GM18498 (cell line): ENCODE results near the gene B3GNT5.

Experiments used
- ATAC-seq: cut with Tn5 transposase; IDR thresholded peaks from one replicate; pipeline ENCODE4 v1.9.1; 2021; ENCODE audit warnings: mild to moderate bottlenecking, moderate library complexity; ENCODE audit not compliant: unreplicated experiment

The B3GNT5 gene

DNA sequence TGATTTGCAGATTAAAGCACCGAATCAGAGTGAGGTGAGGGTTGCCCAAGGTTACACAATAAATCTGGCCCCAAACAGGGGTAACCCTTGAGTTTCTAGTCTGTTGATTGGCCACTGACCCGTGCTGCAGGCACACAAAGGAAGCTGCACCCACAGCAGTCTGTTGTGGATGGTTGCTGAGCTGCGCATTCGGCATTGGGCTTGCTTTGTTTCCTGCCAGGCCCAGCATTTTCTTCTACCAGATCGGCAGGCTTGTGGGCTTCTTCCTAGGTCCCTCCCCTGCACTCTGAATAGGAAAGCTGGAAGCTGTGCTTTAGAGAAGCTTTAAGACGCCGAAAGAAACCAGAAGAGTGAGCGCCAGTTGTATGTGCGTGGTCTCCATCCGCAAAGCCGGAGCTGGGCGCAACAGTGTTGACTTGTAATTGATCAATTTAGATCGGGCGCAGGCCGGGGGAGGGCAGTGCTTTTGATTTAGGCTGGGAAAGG is 12.1 kb downstream of the B3GNT5 start:
- no peak for ATAC-seq

DNA sequence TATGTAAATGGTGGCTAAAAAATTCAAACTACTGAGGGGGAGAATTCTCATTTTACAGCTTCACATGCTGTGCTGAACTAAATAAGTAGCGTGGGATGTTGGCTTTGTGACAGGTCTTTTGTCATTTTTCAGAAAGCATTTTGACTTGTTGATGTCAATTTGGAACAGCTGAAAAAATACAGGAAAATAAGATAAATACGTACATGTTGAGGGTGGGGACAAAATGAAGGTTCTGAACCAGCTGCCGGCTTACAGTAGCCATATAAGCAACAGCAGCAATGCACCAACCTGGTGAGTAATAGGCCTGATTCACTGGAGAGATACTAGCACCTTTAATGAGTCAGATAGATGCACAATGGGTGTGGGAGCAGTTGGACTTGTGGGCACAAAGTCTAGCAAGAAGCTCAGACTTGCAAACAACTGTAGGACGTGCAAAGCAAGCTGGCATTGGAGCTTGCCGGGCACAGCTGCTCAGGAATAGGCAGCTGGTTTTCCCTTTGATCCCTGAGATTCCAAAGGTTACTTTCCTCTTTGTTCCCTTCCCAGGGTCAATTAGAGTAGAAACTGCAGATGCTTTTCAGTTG is 12.9 kb downstream of the B3GNT5 start:
- ATAC-seq = no peak

DNA sequence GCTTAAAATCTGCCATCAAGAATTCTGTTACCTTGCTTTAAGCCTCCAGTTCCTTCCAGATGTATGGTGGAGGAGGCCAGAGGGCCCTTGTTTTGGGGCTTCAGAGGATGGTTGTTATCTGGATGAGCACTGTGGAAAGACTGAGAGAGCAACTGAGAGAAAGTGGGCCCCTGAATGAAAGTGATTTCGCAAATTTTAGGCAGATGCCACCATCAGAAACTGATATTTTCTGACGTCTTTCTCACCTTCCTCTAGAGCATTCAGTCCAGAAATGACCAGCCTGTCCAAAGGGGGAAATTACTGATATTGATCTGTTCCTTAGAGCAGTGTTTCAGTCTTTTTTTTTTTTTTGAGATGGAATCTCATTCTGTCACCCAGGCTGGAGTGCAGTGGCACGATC is 13.4 kb downstream of the B3GNT5 start:
- no peak for ATAC-seq

DNA sequence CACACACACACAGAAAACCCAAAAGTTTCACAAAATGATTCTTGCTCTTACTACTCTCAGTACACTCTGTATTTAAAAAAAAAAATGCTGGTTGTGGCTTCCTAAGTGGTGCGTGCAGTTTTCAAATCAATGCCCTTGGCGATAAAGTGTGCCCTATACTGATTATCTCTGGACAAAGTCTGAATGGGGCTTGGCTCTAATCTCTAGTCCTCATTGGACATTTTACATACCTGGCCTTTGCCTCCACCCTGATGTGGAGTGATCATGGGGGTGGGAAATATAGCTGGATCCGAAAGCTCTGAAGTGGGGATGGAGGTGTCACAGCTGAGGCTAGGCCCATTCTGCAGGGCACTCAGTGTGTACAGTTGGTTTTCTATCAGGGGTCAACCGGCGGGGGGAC is 14.1 kb downstream of the B3GNT5 start:
- ATAC-seq = no peak

DNA sequence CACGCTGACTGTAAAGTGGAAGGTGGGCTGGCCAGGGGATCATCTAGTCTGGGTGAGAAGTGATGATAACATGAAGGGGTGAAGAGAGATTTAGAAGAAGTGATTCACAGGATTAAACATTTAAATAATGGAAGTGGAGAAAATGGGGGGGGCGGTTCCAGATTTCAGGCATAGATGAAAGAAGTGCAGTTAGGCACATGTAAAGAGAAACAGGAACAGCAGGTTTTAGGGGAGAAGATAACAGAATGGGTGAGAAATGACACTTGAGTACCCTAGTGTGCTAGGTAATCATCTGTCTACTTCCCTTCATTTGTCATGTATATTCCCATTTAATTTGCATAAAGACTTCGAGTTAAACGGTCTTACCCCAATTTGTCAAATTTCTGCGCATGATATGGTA is 15.3 kb downstream of the B3GNT5 start:
- ATAC-seq = no peak

DNA sequence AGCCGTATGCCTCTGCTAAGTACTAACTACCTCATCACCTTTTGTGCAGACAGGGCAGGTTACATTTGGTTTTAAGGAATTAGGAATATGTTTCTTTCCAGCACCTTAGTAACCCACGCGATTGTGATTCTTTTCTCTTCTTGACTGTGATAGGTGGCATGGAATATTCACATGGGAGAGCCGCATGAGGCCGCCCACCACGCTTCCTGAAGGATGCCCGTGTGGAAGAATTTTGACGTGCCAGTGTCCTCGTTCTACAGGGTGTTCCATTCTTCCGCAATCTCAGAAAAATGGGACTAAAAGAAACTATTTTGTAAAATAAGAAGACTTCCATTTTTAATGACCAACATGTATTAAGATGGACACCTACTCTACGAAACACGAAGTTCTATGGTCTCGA is 16.3 kb downstream of the B3GNT5 start:
- no peak for ATAC-seq

DNA sequence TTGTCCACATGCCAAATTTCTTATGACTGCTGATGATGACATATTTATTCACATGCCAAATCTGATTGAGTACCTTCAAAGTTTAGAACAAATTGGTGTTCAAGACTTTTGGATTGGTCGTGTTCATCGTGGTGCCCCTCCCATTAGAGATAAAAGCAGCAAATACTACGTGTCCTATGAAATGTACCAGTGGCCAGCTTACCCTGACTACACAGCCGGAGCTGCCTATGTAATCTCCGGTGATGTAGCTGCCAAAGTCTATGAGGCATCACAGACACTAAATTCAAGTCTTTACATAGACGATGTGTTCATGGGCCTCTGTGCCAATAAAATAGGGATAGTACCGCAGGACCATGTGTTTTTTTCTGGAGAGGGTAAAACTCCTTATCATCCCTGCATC is 17.3 kb downstream of the B3GNT5 start:
- ATAC-seq = no peak

DNA sequence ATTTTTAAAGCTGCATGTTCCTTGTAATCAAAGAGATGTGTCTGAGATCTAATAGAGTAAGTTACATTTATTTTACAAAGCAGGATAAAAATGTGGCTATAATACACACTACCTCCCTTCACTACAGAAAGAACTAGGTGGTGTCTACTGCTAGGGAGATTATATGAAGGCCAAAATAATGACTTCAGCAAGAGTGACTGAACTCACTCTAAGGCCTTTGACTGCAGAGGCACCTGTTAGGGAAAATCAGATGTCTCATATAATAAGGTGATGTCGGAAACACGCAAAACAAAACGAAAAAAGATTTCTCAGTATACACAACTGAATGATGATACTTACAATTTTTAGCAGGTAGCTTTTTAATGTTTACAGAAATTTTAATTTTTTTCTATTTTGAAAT is 19.1 kb downstream of the B3GNT5 start:
- ATAC-seq = no peak

DNA sequence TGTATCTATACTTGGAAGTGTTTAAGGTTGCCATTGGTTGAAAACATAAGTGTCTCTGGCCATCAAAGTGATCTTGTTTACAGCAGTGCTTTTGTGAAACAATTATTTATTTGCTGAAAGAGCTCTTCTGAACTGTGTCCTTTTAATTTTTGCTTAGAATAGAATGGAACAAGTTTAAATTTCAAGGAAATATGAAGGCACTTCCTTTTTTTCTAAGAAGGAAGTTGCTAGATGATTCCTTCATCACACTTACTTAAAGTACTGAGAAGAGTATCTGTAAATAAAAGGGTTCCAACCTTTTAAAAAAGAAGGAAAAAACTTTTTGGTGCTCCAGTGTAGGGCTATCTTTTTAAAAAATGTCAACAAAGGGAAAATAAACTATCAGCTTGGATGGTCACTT is 19.7 kb downstream of the B3GNT5 start:
- ATAC-seq = no peak

DNA sequence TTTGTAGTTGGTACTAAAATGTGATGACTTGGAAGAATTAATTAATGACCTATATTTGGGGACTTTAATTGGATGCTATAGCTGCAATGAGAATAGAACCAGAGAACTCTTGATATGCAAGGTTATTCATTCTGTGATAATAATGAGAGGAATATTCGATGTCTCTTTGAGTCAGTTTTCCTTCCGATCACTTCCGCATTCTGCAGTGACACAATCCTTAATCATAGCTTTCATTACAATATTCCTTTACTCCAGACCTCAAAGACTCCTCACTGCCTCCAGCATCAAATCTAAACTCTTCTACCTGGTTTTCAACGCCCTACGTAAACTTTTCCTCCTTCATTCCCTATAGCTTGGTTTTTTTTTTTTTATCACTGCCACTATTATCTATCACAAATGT is 21.6 kb downstream of the B3GNT5 start:
- no peak for ATAC-seq

DNA sequence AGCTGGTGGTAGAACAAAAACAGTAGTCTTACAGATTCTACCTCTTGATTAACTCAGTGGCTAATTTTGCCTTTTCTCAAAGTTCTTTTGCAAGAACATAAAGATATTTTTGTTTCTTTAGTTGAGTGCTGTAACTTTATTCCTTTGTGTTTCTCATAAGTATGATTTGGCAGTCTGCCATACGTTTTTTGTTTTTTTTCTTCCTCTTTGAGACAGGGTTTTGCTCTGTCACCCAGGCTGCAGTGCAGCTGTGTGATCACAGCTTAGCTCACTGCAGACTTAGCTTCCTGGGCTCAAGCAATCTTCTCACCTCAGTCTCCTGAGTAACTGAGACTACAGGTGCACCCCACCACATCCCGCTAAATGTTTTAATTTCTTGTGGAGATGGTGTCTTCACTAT is 22.4 kb downstream of the B3GNT5 start:
- ATAC-seq = no peak

DNA sequence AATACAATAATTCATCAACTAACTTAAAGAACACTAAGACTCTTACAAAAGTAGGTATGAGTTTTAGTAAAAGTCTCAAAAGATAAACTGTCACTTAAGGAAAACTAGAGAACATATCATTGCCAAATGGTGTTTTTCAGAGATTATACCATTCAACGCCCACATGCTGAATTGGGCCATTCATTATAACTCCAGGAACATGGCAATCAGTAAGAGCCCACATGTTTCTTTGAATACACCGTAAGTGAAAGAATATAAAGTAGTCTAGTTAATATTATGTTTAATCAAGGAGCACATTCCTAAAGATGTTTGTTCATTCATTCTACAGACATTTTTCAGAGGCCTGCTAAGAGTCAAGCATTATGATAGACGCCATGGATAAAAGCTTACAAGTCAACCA is 22.9 kb downstream of the B3GNT5 start:
- ATAC-seq = no peak

DNA sequence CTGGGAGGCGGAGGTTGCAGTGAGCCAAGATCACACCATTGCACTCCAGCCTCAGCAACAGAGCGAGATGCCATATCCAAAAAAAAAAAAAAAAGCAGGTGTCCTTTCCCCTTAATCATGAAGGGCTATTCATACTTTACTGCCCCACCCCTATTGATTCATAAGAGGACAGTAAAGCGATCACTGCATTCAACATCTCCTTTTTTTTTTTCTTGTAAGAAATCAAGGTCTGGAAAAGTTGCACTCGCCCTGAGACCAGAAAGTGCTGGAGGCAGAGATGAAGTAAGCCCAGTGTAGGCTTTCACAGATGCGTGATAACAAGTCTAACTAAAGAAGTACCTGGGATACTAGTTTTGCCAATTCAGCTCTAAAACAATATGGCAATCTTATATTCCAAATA is 24.2 kb downstream of the B3GNT5 start:
- no peak for ATAC-seq

DNA sequence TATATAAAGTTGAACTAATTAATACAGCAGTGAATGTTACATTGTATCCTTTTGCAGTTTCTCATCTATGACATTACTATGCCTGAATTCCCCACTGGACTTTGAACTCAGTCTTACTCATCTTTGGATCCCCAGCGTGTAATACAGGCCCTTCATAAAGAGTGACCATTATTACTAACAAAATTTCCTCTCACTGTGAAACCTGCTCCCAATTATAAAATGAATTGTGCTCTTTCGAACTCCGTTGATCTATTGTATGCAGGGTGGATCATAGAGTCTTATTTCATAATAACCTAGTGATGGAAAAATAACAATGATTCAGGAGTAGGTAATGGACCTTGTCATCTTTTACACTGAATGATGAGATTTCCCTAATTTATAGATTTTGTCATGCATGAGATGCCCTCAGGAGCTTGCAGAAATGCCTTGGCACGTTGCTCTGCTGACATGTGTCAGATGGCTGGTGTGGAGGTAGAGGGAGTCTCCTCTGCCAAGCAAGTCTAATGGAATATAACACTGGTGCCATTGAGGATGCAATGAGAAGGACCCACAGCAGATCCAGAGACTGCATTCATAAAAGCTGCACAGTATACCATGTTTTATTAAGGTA is 25.5 kb downstream of the B3GNT5 start:
- no peak for ATAC-seq

DNA sequence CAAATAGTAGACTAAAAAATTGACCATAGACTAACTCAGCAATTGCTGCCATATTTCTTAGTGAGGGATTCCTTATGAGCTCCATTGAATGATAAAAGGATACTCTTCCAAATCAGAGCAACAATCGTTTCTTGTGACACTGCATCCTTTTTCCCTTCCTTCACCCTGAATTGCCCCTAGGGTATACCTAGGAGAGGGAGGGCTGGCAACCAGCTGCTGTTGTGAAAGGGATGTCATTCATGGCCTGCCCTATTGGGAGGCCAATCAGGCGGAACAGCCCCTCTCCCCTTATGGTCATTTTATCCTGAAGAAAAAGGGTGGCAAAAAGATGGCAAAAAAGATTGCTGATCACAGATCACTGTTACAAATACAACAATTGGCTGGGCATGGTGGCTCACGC is 26.3 kb downstream of the B3GNT5 start:
- no peak for ATAC-seq

DNA sequence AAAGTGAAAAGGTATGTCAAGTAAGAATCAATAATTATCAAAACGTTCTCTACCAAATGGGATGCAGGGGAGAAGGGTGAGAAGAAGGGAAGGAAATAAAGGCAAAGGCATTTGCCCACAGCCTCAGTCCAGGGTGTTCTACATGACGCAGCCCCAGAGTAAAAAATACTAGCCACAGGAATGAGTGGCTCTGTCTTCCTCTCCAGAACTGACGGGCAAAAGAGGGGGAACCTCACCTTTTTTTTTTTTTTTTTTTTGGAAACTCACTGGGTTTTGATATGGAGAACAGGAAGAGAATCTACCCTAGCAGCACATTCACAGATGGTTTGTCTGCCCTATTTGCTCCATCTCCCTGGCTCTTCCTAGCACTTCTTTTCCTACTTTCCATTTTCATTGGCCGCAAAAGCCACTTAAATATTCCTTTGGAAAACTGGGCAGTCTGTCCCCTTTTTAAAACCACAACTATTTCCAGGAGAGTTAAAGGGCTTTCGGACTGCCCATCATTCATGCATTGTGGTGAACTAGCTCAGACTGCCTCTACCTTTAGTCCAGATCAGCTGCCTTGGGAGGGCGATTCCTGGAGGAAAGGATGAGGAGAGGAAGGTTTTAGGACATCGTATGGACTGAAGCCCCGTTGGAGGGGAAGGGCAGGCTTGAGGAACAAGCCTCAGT is 28.2 kb downstream of the B3GNT5 start:
- ATAC-seq = no peak

DNA sequence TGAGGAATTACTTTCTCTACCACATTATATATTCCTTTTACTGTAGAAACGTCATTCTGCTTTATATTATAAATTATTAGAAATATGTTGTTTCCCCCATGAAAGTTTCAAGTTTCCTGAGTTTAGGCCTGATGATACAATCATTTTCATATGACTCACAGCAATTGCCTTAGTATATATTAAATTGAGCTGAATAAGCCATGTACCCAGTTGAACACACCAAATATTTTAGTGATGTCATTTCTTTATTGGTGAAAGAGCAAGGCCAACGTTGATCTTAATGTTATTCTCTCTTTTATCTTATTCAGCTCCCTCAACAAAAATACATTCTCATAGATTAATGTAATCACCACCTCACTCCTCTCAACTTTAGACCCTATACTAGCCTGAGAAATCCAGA is 30.8 kb downstream of the B3GNT5 start:
- ATAC-seq = no peak

DNA sequence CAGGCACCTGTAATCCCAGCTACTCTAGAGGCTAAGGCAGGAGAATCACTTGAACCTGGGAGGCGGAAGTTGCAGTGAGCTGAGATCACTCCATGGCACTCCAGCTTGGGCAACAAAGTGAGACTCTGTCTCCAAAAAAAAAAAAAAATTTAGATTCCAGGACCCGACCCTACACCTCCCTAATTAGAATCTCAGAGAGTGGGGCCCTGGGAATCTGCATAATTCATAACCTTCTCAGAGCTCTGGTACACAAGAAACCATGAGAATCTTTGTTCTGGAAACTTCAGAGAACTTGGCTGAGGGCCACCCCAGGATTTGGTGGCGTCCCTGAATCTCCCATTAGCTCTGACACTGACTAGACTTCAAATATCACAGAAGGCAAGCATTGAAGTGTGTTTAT is 31.5 kb downstream of the B3GNT5 start:
- no peak for ATAC-seq

DNA sequence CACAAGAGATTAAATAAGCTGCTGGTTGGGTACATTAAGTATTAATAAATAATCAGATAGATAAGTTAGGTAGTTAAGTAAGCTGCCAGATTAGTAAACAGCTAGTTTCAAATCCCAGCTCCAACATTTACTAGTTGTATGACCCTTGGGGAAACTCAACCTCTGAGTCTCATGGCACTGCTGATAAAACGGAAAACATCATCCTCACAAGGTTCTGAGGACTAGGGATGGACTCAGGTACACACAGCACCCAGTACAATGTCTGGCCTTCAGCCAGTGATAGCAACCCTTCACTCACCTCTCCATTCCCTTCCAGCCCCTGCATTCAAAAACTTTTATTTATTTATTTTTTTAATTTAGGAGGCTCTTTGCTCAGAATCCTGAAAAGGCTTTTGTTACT is 32.3 kb downstream of the B3GNT5 start:
- ATAC-seq = no peak

DNA sequence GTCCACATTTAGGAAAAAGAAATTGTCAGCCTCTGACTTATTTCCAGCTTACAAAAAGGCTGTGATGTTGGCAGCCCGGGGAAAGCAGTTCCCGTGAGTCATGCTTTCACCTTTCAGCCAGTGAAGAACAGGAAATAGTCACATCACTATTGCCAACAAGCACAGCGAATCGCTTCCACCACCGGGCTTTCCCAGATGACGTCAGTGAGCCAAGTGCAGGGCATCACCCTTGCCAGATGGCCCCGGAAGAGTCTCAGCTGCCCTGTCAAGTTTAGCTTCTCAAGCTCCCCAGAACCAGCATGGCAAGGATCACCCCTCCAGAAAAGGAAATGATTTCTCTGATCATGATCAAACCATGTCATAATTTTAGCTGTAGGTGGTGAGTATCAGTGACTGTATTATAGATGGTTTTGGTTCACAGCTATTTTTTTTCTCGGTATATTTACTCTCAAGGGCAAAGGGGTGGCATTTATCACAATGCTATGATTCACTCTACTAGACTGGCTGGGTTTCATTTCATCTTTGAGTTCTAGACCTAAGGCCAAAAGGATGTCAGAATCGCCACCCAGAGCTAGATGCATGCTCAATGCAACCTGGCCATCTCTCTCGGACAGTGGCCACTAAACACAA is 32.9 kb downstream of the B3GNT5 start:
- peak; percentile 97 for ATAC-seq

DNA sequence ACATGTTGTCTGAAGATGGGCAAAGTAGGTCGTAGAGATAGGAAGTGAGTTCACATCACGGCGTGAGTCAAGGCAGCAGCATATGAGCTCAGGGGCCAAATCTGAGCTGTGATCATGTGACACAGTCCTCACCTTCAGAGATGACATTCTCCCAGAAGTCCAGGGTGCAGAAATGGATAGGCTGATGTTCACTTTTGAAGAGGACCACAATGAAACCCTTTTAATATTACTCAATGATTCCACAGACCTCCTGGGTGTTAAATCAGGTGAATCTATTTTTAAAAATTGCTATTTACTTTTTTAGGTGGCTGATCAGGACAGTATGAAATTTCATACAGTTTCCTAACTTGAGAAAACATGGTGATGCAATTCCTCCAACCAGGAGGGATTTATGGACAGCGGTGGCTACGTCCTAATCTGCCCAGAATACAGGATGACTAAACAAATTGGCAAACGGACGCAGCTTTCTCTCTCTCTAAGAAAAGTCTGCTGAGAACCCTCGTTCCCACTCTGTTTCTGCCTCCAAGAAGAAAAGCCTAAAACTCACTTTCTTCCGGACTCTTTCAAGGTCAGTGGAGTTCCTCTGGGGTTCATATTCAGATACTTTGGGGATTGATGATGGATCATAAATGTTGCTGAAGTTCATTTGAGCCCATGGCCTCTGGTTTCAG is 34.4 kb downstream of the B3GNT5 start:
- no peak for ATAC-seq

DNA sequence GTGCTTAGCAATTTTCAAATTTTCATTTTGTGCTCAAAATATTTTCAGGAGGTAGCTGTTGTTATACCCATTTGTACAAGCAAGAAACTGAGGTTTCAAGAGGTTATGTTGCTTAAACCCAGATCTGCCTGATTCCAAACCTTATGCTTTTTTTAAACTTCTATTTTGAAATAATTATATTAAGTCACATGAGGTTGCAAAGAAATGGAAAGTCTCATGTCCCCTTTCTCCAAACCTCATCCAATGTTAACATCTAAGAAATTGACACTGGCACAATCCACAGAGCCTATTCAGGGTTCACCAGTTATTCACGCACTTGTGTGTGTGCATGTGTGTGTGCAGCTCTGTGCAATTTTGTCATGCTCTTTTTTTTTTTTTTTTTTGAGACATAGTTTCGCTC is 35.1 kb downstream of the B3GNT5 start:
- no peak for ATAC-seq
